ENCODE data around the gene CYFIP1. TPM values are rescaled to one million over a fixed set of nuclear protein-coding genes. Genes with fewer than 3 reads are reported as not detected.

CYFIP1 gene
- total RNA-seq, 1 donor from 2014 or later: 16.4 TPM

DNA sequence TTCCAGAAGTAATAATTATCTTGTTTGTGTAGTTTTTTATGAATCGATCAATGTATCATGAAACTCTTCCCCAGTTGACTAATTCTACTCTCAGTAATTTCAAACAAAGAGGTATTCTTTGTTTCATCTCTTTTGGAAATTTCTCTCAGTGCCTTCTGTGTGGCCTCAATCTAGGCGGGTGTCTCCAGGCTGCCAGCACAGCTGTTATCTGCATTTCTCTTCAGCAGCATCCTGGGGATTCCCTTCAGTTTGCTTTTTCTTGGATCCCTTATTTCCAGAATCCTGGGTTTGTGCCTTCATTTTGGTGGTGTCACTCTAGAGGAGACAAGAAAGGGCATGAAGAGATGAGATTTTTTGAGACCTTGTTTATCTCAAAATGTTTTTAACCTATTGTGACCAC lies 119.0 kb downstream of the CYFIP1 start:
- intact Hi-C loops (cut with micrococcal nuclease): loop anchor here (10.0 kb wide), 1 partner anchor 74 kb away; no protein-coding TSS in a partner anchor
- peaks cover 83% of the 10 kb centered on the region for H3K36me3 Mint-ChIP-seq (ENCODE audit: low read depth)
- H3K27me3 Mint-ChIP-seq: no peaks in the 10 kb centered on the region
- ATAC-seq (ENCODE audit: low read depth): no peak
- H3K4me1 Mint-ChIP-seq: peaks cover 2% of the 10 kb centered on the region
- no peaks in the 10 kb centered on the region for H3K9me3 Mint-ChIP-seq
- ChIA-PET POLR2A (no interaction called here), CTCF (no interaction called here)
- H3K27ac Mint-ChIP-seq: no peak overlapping the region
- TF ChIP-seq, protein P1, sequence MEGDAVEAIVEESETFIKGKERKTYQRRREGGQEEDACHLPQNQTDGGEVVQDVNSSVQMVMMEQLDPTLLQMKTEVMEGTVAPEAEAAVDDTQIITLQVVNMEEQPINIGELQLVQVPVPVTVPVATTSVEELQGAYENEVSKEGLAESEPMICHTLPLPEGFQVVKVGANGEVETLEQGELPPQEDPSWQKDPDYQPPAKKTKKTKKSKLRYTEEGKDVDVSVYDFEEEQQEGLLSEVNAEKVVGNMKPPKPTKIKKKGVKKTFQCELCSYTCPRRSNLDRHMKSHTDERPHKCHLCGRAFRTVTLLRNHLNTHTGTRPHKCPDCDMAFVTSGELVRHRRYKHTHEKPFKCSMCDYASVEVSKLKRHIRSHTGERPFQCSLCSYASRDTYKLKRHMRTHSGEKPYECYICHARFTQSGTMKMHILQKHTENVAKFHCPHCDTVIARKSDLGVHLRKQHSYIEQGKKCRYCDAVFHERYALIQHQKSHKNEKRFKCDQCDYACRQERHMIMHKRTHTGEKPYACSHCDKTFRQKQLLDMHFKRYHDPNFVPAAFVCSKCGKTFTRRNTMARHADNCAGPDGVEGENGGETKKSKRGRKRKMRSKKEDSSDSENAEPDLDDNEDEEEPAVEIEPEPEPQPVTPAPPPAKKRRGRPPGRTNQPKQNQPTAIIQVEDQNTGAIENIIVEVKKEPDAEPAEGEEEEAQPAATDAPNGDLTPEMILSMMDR (IDR thresholded peaks at IDR 0.05): no peak
- DNase-seq: no peak
- no peak overlapping the region for H3K4me3 Mint-ChIP-seq

DNA sequence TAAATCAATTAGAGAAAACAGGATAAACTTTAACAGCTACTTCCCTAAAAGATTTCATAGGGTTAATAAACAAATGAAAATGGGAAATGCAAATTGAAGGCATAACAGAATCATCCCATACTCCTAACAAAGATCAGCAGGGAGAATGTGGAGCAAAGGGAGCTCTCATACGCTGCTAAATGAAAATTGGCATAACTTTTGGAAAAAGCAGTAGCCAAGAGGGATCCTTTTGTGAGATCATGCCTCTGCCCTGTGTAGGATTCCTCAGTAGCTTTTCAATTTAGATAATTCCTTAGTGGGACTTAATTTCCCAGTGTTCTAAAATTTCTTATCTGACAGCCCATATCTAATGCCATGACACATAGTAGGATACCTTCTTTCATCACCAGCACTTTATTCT lies 123.5 kb downstream of the CYFIP1 start:
- CTCF ChIA-PET: no interaction called here
- intact Hi-C loops (cut with micrococcal nuclease): no loop called here
- TF ChIP-seq, protein P1 (IDR thresholded peaks at IDR 0.05): no peak

DNA sequence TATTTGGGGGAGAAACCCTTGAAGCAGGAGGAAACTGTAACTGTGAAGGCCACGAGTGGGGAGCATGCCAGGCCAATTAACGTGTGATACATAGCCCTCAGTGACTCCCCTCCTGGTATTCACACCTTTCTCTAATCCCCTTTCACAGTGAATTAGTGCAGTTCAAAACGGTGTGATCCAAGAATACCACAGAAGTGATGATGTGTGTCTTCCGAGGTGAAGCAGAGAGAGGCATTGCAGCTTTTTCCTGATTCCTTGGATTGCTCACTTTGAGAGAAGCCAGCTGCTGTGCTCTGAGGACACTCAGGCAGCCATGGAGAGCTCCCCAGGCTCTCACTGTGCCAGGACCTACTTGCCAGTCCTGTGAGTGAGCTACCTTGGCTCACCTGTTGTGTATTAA lies 124.4 kb downstream of the CYFIP1 start:
- no peaks in the 10 kb centered on the region for H3K9me3 Mint-ChIP-seq
- no peak for DNase-seq
- H3K27ac Mint-ChIP-seq: no peak overlapping the region
- H3K4me3 Mint-ChIP-seq: no peak overlapping the region
- peaks cover 3% of the 10 kb centered on the region for H3K4me1 Mint-ChIP-seq
- H3K27me3 Mint-ChIP-seq: no peaks in the 10 kb centered on the region
- H3K36me3 Mint-ChIP-seq (ENCODE audit: low read depth): peaks cover 75% of the 10 kb centered on the region
- TF ChIP-seq, protein P1 (IDR thresholded peaks at IDR 0.05): no peak
- POLR2A ChIA-PET: no interaction called here
- CTCF ChIA-PET: no interaction called here
- intact Hi-C loops (cut with micrococcal nuclease): no loop called here
- no peak for ATAC-seq (ENCODE audit: low read depth)

More for the DNA sequence above, 123.5 kb downstream of the CYFIP1 start:
- Mint-ChIP-seq H3K4me1 (no peaks in the 10 kb centered on the region), H3K9me3 (no peaks in the 10 kb centered on the region), H3K27ac (no peak overlapping the region), H3K27me3 (no peaks in the 10 kb centered on the region), H3K36me3 (ENCODE audit: low read depth) (peaks cover 79% of the 10 kb centered on the region), H3K4me3 (no peak overlapping the region)
- ATAC-seq (ENCODE audit: low read depth) (no peak), DNase-seq (no peak)
- POLR2A ChIA-PET: interaction anchor here (1.0 kb wide), 1 partner anchor 19 kb away, joined by 4 read pairs; no protein-coding TSS in a partner anchor

DNA sequence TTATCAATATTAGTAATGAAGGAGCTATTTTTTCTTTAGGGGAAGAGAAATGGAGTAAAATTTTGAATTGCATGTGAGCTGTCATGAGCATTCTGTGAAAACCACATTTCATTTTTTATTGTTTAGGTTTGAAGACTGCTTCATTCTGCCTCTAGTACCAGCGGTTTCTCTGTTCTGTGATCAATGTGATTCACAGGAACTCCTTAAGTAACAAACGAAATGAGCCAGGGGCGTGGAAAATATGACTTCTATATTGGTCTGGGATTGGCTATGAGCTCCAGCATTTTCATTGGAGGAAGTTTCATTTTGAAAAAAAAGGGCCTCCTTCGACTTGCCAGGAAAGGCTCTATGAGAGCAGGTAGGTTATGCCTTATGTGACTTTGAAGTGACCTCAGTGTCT lies 128.7 kb downstream of the CYFIP1 start:
- Mint-ChIP-seq H3K4me1 (peaks cover 29% of the 10 kb centered on the region), H3K27me3 (no peaks in the 10 kb centered on the region), H3K9me3 (no peaks in the 10 kb centered on the region), H3K27ac (no peak overlapping the region), H3K36me3 (ENCODE audit: low read depth) (peaks cover 78% of the 10 kb centered on the region), H3K4me3 (no peak overlapping the region)
- POLR2A ChIA-PET: no interaction called here
- DNase-seq: no peak
- ATAC-seq (ENCODE audit: low read depth): no peak
- TF ChIP-seq, protein P1 (IDR thresholded peaks at IDR 0.05): no peak
- intact Hi-C loops (cut with micrococcal nuclease): no loop called here
- CTCF ChIA-PET: no interaction called here

DNA sequence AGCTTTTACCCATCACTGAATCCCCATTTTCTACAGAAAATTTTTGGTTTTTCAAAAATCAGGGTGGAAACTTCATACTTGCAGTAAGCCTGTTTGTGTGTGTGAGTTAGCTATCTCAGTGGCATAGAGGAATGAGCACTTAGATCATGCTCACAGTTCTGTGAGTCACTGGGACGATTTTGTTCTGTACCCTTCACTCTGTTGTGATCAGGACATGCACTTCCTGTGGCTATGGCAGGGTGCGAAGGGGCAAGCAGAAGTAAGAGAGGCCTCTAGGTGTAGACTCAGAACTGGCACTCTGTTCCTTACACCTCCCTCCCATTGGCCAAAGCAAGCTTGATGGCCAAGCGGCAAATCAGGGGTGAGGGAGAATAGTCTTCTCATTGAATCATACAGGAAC lies 130.1 kb downstream of the CYFIP1 start:
- peaks cover 80% of the 10 kb centered on the region for H3K36me3 Mint-ChIP-seq (ENCODE audit: low read depth)
- no peaks in the 10 kb centered on the region for H3K9me3 Mint-ChIP-seq
- TF ChIP-seq, protein P1 (IDR thresholded peaks at IDR 0.05): no peak
- H3K27ac Mint-ChIP-seq: peak overlapping the region; percentile 31
- DNase-seq (no peak), ATAC-seq (ENCODE audit: low read depth) (no peak)
- intact Hi-C loops (cut with micrococcal nuclease): no loop called here
- peaks cover 42% of the 10 kb centered on the region for H3K4me1 Mint-ChIP-seq
- ChIA-PET CTCF (interaction anchor here (0.7 kb wide), 1 partner anchor 38 kb away, joined by 3 read pairs; no protein-coding TSS in a partner anchor), POLR2A (interaction anchor here (1.2 to 2.4 kb wide), 2 partner anchors 11 to 13 kb away, joined by 4 to 11 read pairs; partner anchors contain the start of gene NIPA2)
- H3K4me3 Mint-ChIP-seq: no peak overlapping the region
- H3K27me3 Mint-ChIP-seq: no peaks in the 10 kb centered on the region
